ENCODE data around the gene SPI1. TPM values are rescaled to one million over a fixed set of nuclear protein-coding genes. Genes with fewer than 3 reads are reported as not detected.

Gene SPI1
- total and polyA plus RNA-seq, 2 donors (not counting 3 experiments of a cell fraction or from before 2014, with no cell fraction given), result not detected

- BruUV-seq (replicated peaks), result no TSS peak
- POLR2A ChIA-PET, result no interaction called here
- Histone ChIP-seq H3K4me1 (ENCODE audit: control insufficient read depth, extremely low read depth, insufficient read depth, low read length) (peaks cover 9% of the 10 kb centered on the region), H3K27me3 (ENCODE audit: control insufficient read depth in 2 of 2, insufficient read depth in 2 of 2, low read length in 2 of 2) (no peaks in the 10 kb centered on the region), H3K27ac (ENCODE audit: insufficient read depth, low read depth, low read length) (no peak overlapping the region), H4K20me1 (replicated peaks; ENCODE audit: control insufficient read depth, extremely low read depth, insufficient read depth, low read length) (no peaks in the 10 kb centered on the region), H3K9me1 (replicated peaks; ENCODE audit: control insufficient read depth, extremely low read depth, insufficient read depth, low read length) (no peaks in the 10 kb centered on the region), H3K36me3 (ENCODE audit: control insufficient read depth in 2 of 2, extremely low read depth in 1 of 2, insufficient read depth in 2 of 2, low read length in 2 of 2) (no peaks in the 10 kb centered on the region), H3K79me2 (ENCODE audit: control insufficient read depth, insufficient read depth, low read length) (no peaks in the 10 kb centered on the region), H3K9me3 (replicated peaks; ENCODE audit: control insufficient read depth, insufficient read depth, low read length) (no peaks in the 10 kb centered on the region), H3K4me2 (ENCODE audit: insufficient read depth, low read length) (no peak overlapping the region), H3K9ac (replicated peaks; ENCODE audit: extremely low read depth, insufficient read depth, low read length) (no peak overlapping the region), H3K4me3 (replicated peaks in 1 of 3; ENCODE audit: insufficient read depth in 1 of 3, low read depth in 1 of 3, low read length in 3 of 3) (no peak overlapping the region), H2AFZ (ENCODE audit: low read depth, low read length) (no peak overlapping the region)
- intact Hi-C loops (cut with micrococcal nuclease), result no loop called here
- dilution Hi-C loops (cut with MboI; ENCODE audit: extremely low pct_ligation_motif_present, low sequenced_read_pairs), result no loop called here
- no peak for FAIRE-seq
- CTCF ChIA-PET, result no interaction called here
- TF ChIP-seq JUN (IDR thresholded peaks at IDR 0.05; ENCODE audit: borderline replicate concordance, insufficient read depth, insufficient read length, low read depth), result no peak
- TF ChIP-seq, protein P1, sequence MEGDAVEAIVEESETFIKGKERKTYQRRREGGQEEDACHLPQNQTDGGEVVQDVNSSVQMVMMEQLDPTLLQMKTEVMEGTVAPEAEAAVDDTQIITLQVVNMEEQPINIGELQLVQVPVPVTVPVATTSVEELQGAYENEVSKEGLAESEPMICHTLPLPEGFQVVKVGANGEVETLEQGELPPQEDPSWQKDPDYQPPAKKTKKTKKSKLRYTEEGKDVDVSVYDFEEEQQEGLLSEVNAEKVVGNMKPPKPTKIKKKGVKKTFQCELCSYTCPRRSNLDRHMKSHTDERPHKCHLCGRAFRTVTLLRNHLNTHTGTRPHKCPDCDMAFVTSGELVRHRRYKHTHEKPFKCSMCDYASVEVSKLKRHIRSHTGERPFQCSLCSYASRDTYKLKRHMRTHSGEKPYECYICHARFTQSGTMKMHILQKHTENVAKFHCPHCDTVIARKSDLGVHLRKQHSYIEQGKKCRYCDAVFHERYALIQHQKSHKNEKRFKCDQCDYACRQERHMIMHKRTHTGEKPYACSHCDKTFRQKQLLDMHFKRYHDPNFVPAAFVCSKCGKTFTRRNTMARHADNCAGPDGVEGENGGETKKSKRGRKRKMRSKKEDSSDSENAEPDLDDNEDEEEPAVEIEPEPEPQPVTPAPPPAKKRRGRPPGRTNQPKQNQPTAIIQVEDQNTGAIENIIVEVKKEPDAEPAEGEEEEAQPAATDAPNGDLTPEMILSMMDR (IDR thresholded peaks at IDR 0.05; ENCODE audit: extremely low read depth in 1 of 2, insufficient read depth in 1 of 2, low read depth in 1 of 2, low read length in 2 of 2), result no peak
- TF ChIP-seq FOS (IDR thresholded peaks at IDR 0.05; ENCODE audit: borderline replicate concordance, insufficient read depth, low read length), result no peak
- no peak for TF ChIP-seq POLR2AphosphoS5 (IDR thresholded peaks at IDR 0.05; ENCODE audit: insufficient read depth, low read depth, low read length)
- TF ChIP-seq POLR2A (IDR thresholded peaks at IDR 0.05; ENCODE audit: low read depth, low read length), result no peak
- no peak for TF ChIP-seq MYC (IDR thresholded peaks at IDR 0.05; ENCODE audit: low read depth, low read length)
- TF ChIP-seq, protein P2, sequence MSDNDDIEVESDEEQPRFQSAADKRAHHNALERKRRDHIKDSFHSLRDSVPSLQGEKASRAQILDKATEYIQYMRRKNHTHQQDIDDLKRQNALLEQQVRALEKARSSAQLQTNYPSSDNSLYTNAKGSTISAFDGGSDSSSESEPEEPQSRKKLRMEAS (IDR thresholded peaks at IDR 0.05; ENCODE audit: insufficient read depth, insufficient read length), result no peak
- no peak for TF ChIP-seq EZH2 (IDR thresholded peaks at IDR 0.05; ENCODE audit: borderline replicate concordance, low read depth, low read length, severe bottlenecking)
- TF ChIP-seq GATA2 (IDR thresholded peaks at IDR 0.05; ENCODE audit: insufficient read depth, insufficient read length, low read depth, low read length), result no peak
- DNase-seq (ENCODE audit: low read depth, low spot score), result no peak
Measured at GRCh38 chr11:47376525-47377371, 1.6 kb downstream of the SPI1 start.
